GM21447 (cell line): Measurements from ENCODE around the gene LRRC36.

Experiments
- ATAC-seq: cut with Tn5 transposase; IDR thresholded peaks from one replicate; pipeline ENCODE4 v1.9.1; 2021; ENCODE audit not compliant: unreplicated experiment

Gene LRRC36

GRCh38 chr16:67388591-67388990 lies 62.0 kb downstream of the LRRC36 start:
- ATAC-seq = no peak

GRCh38 chr16:67389911-67390815 lies 63.5 kb downstream of the LRRC36 start:
- ATAC-seq = no peak

- no peak for ATAC-seq
Measured at GRCh38 chr16:67390816-67391423, 64.3 kb downstream of the LRRC36 start.

GRCh38 chr16:67391424-67392300 lies 65.0 kb downstream of the LRRC36 start:
- no peak for ATAC-seq

GRCh38 chr16:67392301-67393059 lies 65.9 kb downstream of the LRRC36 start:
- no peak for ATAC-seq

- no peak for ATAC-seq
Measured at GRCh38 chr16:67393111-67393787, 66.6 kb downstream of the LRRC36 start, which contains the start of gene TPPP3. Gene TPPP3, minus strand, starts transcription at chr16:67393498. Its CDS starts 2,387 bp downstream, at chr16:67391111.

GRCh38 chr16:67393788-67394154 lies 67.2 kb downstream of the LRRC36 start:
- no peak for ATAC-seq

- no peak for ATAC-seq
Measured at GRCh38 chr16:67394155-67395104, 67.8 kb downstream of the LRRC36 start.

GRCh38 chr16:67395105-67395457 lies 68.5 kb downstream of the LRRC36 start:
- ATAC-seq = no peak

- ATAC-seq = no peak
Measured at GRCh38 chr16:67395458-67396158, 69.0 kb downstream of the LRRC36 start.

GRCh38 chr16:67396159-67397035 lies 69.8 kb downstream of the LRRC36 start:
- no peak for ATAC-seq

GRCh38 chr16:67397036-67397801 lies 70.6 kb downstream of the LRRC36 start:
- no peak for ATAC-seq

GRCh38 chr16:67397812-67398545 lies 71.4 kb downstream of the LRRC36 start:
- no peak for ATAC-seq

GRCh38 chr16:67398546-67399217 lies 72.1 kb downstream of the LRRC36 start:
- no peak for ATAC-seq

- no peak for ATAC-seq
Measured at GRCh38 chr16:67399218-67399733, 72.7 kb downstream of the LRRC36 start.
